Measurements from ENCODE around the gene SPART.

The SPART gene

GRCh38 chr13:36360903-36361302, 14.7 kb upstream of the SPART start:
- no peak for TF ChIP-seq ZNF274 (IDR thresholded peaks at IDR 0.05; ENCODE audit: low read depth, low read length)

DNA sequence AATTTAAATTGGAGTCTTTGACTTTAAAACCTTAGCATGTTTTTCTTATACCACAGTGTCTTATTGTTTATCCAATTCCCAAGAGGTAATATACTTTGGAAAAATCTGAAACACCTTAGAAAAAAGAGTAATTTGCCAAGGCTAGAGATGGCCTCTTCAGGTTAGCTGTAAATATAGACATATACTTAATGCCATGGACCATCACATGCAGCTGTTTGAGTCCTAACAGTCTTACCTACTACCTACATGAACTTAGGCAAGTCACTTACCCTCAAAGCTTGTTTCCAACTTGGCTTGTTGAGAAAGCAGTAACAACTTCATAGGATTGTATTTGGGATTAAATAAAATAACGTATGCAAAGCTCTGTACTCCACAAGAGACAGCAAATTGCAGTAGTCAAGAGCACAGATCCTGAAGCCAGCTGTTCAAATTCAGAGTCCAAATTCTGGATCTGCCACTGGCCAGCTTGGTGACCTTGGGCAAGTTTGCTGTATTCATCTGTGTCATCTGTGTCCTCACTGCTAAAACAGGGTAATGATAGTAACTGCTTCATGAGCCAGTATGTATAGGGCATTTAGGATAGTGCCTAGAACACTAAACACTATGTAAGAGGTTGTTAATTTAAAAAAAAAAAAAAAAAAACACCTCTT, 13.2 kb upstream of the SPART start:
- TF ChIP-seq ZNF274 (IDR thresholded peaks at IDR 0.05; ENCODE audit: low read depth, low read length) = no peak

More at GRCh38 chr13:36360903-36361302, 14.7 kb upstream of the SPART start:
- no peak overlapping the region for H3K4me3 ChIP-seq (ENCODE audit: low read length)

GRCh38 chr13:36358175-36358718, 12.1 kb upstream of the SPART start:
- no peak overlapping the region for H3K4me3 ChIP-seq (ENCODE audit: low read length)
- no peak for TF ChIP-seq ZNF274 (IDR thresholded peaks at IDR 0.05; ENCODE audit: low read depth, low read length)

More for the DNA sequence above, 13.2 kb upstream of the SPART start:
- H3K4me3 ChIP-seq (ENCODE audit: low read length) = no peak overlapping the region

DNA sequence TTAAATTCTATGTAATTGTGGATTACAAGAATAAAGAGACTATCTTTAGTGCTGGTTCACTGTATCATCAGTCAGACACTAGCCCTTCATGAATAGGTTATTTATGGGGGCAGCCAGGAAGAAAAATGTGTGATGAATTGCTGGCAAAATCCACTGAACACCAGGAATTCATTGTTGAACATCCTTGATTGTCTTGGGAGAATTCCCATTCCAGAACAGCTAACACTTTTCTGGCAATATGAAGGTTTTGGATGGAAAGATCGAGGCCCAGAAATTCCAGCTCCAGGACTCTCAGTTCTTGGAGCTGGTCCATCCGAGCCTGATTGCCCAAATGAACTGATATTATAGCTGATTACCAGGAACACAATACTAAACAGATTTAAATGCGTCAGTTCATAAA, 11.5 kb upstream of the SPART start:
- H3K4me3 ChIP-seq (ENCODE audit: low read length) = no peak overlapping the region
- no peak for TF ChIP-seq ZNF274 (IDR thresholded peaks at IDR 0.05; ENCODE audit: low read depth, low read length)

DNA sequence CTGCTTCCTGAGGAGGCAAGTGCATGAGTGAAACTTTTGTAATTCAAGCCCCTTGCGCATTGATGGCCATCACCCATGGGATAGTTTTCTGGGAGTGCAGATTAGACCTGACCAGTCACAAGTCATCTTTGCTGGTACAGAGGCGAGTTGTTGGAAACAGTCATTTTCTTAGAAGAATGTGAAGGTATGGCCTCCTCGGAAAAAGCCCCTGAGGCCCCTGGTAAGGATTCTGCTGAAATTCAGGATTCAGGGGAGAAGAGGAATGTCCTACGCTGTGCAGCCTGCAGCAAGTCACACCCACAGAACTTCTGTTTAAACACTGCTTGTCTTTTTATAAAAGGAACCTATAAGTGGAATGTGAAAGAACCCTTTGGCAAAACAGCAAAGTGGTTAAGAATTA, 11.0 kb upstream of the SPART start:
- no peak for TF ChIP-seq ZNF274 (IDR thresholded peaks at IDR 0.05; ENCODE audit: low read depth, low read length)
- no peak overlapping the region for H3K4me3 ChIP-seq (ENCODE audit: low read length)

- H3K4me3 ChIP-seq (ENCODE audit: low read length) = no peak overlapping the region
- TF ChIP-seq ZNF274 (IDR thresholded peaks at IDR 0.05; ENCODE audit: low read depth, low read length) = no peak
Observed at GRCh38 chr13:36356058-36356457, 9.9 kb upstream of the SPART start.

- no peak overlapping the region for H3K4me3 ChIP-seq (ENCODE audit: low read length)
- no peak for TF ChIP-seq ZNF274 (IDR thresholded peaks at IDR 0.05; ENCODE audit: low read depth, low read length)
Observed at GRCh38 chr13:36355632-36356031, 9.4 kb upstream of the SPART start.

GRCh38 chr13:36354842-36355623, 8.8 kb upstream of the SPART start:
- no peak for TF ChIP-seq ZNF274 (IDR thresholded peaks at IDR 0.05; ENCODE audit: low read depth, low read length)
- H3K4me3 ChIP-seq (ENCODE audit: low read length) = no peak overlapping the region

GRCh38 chr13:36353001-36353400, 6.8 kb upstream of the SPART start:
- H3K4me3 ChIP-seq (ENCODE audit: low read length) = no peak overlapping the region
- TF ChIP-seq ZNF274 (IDR thresholded peaks at IDR 0.05; ENCODE audit: low read depth, low read length) = no peak

DNA sequence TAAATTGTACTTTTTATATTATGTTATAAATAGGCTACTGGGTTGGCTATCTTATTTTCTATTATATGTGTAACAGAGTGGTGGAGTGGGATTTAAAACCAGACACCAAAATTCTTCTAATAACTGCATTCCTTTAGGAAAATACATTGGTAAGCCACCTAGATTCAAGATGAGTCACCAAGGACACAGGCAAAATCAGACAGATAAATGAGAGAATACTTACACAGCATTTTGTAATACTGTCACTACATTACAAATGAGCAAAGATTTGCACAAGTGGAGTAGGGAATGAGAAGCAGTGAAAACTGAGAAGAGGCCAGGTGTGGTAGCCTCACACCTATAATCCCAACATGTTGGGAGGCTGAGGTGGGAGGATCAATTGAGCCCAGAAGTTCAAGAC, 6.2 kb upstream of the SPART start:
- TF ChIP-seq ZNF274 (IDR thresholded peaks at IDR 0.05; ENCODE audit: low read depth, low read length) = no peak
- no peak overlapping the region for H3K4me3 ChIP-seq (ENCODE audit: low read length)

DNA sequence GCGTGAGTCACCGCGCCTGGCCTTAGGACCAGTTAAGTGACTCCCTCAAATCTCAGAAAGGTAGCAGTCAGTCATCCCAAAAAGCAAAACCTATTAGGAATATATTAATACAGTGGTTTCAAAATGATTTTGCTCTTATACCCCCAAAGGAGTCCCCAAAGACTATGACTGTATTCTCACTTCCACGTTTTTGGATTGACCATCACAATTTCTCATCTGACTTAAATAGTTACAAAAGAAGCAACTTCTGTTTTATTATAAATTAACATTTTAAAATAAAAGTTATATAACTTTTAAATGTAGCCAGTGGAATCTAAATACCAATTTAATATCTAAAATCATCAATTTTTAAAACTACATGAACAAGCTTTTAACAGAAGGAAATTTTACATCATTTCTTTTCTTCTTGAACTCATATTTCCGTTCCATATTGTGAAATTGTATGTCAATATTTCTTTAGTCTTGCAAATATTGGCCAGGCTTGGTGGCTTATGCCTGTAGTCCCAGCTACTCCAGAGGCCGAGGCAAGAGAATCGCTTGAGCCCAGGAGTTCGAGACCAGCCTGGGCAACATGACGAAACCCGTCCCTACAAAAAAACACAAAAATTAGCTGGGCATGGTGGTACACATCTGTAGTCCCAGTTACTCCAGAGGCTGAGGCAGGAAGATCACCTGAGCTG, 1.5 kb upstream of the SPART start:
- TF ChIP-seq ZNF274 (IDR thresholded peaks at IDR 0.05; ENCODE audit: low read depth, low read length) = no peak
- H3K4me3 ChIP-seq (ENCODE audit: low read length) = no peak overlapping the region

DNA sequence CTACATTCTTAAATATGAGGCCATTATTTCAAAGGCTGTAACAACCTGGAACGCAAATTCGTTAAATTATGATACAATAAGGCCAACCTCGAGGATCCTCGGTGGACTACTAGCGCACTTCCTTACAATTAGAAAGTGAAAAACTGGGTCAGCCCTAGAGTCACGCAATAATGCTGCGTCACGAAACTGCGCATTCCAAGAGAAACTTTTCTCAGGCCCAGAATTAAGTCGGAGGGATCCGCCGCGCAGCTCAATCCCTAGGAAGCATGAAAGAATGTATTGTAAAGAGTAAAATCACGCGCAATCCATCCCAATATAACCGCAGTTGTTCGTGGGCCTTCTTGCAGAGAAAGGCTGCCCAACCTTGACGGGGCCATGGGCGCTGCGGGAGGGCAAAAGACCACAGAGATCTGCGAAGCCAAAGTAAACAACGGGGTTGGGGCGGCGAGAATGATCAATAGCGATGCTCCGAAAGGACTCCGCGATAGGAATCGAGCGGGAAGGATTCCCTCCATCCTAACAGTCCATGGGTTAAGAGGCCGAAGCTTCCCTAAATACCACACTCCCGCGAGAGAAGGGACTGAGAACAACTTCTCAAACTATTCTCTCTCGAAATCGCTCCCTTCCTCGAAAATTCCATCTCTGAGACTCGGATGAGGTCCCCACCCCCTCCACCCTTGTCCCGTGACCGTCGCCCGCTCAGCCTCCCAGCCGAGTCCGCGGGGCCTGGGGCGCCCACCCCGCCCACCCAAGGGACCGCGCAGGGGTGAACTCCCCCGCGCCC, 564 bp downstream of the SPART start:
- H3K4me3 ChIP-seq (ENCODE audit: low read length) = peak overlapping the region; percentile 74

GRCh38 chr13:36344886-36345437, 1.2 kb downstream of the SPART start:
- peak overlapping the region; percentile 74; the same call in 1 of the 2 replicates for H3K4me3 ChIP-seq (ENCODE audit: low read length)
- no peak for TF ChIP-seq ZNF274 (IDR thresholded peaks at IDR 0.05; ENCODE audit: low read depth, low read length)

More for the DNA sequence above, 564 bp downstream of the SPART start:
- TF ChIP-seq ZNF274 (IDR thresholded peaks at IDR 0.05; ENCODE audit: low read depth, low read length) = no peak

All from GM08714 (cell line).